Stimulated activated CD8-positive, alpha-beta memory T cell treated with anti-CD3 and anti-CD28 coated beads, Interleukin-4, amount 100 ng/mL, for 4 hours (primary cell): Measurements from ENCODE around the gene TUBB2B.
"Not testable (repeated sequence)": the region's sequence is repeated elsewhere in the genome, so short reads cannot be mapped to it uniquely, and the experiment has no call there.

Experiments
- DNase-seq, 2 donors: peaks; one replicate each; pipeline ENCODE4 v3.0.0-alpha.2; 2020; ENCODE audit warnings: low read depth in 2 of 2, low spot score in 1 of 2

Gene TUBB2B

DNA sequence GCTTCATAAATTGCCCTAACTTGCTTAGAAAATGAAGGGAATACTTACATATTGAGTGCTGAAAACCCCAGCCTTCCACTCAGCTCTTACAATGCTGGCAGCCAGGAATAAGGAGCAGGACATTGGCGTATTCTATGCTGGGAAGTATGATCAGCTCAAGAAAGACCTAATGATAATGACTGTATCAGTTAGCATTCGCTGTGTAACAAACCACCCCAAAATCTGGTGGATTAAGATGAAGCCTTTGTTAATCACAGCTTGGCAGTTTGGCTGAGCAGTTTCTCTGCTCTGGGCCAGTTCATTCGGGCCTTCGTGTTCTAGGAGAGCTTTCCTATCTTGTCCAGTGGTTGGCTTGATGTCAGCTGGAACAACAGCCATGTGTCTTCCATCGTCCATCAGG is 36.7 kb downstream of the TUBB2B start:
- DNase-seq: no peak

GRCh38 chr6:3190056-3190455 is 37.4 kb downstream of the TUBB2B start:
- no peak for DNase-seq

DNA sequence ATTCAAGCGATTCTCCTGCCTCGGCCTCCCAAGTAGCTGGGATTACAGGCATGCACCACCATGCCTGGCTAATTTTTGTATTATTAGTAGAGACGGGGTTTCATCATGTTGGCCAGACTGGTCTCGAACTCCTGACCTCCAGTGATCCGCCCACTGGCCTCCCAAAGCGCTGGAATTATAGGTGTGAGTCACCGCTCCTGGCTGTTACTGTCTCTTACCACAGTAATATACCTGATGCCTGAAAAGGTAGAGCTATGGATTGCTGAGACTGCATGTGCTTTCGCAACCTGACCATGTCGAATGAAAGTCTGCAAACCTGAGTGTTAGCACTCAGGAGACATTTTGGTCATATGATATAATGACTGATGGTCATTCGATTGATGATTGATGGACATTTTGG is 38.3 kb downstream of the TUBB2B start:
- not testable (repeated sequence) for DNase-seq

GRCh38 chr6:3188262-3188661 is 39.2 kb downstream of the TUBB2B start:
- DNase-seq: no peak

- DNase-seq: no peak
Observed at GRCh38 chr6:3186974-3187382, 40.5 kb downstream of the TUBB2B start.

DNA sequence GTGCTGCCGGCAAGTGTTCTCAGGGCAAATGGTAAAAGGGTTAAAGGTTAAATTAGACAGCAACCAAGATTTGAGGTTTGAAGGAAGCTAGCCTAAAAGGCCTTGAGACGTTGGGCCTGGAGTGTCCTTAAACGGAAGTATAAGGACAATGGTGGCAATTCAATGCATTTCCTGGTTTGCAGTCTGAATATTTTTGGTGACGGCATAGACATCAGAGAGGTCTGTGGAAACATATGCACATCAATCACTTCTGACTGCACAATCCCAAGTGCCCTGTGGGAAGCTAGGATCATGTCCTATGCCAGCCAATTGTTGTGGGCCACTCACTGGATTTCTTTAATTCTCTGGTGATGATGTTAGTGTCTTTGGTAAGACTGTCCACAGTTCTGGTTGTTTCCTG is 44.4 kb downstream of the TUBB2B start:
- DNase-seq: no peak

DNA sequence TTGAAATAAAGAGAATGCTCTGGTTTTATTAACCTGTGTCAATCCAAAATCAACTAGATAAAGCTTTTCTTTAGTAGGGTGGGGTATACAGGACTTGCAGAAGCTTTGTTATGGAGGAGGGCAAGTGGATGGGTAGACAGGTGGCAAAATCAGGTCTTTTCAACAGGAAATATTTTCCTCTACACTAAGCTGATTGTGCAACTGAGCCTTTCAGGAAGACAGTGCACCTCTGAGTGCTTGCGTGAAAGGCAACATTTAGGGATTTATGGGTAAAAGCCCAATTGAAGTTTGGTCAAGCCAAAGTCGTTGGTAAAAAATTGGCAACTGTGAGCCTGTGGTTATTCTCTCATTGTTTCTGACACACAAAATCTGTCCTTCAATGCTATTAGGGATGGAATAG is 46.3 kb downstream of the TUBB2B start:
- DNase-seq: no peak

DNA sequence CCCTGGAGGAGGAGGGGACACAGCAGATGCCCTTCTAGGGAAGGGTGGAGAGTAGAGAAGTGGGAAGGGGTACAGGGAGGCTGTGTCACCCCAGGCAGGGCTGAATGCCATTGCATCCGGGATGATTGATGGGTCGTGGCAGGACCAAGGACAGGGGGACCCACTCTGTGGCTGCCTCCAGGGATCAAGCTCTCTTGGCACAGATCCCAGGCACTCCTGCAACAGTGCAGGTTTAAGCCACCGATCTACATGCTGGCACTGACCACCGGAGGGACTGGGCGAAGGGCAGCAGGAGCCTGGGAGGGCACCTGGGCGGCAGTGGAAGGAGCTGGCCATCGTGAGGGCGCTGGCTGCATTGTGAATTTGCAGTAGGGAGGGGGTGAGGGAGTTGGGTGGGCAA is 47.5 kb downstream of the TUBB2B start:
- not testable (repeated sequence) for DNase-seq

- DNase-seq: not testable (repeated sequence)
Observed at GRCh38 chr6:3178666-3179065, 48.8 kb downstream of the TUBB2B start.

DNA sequence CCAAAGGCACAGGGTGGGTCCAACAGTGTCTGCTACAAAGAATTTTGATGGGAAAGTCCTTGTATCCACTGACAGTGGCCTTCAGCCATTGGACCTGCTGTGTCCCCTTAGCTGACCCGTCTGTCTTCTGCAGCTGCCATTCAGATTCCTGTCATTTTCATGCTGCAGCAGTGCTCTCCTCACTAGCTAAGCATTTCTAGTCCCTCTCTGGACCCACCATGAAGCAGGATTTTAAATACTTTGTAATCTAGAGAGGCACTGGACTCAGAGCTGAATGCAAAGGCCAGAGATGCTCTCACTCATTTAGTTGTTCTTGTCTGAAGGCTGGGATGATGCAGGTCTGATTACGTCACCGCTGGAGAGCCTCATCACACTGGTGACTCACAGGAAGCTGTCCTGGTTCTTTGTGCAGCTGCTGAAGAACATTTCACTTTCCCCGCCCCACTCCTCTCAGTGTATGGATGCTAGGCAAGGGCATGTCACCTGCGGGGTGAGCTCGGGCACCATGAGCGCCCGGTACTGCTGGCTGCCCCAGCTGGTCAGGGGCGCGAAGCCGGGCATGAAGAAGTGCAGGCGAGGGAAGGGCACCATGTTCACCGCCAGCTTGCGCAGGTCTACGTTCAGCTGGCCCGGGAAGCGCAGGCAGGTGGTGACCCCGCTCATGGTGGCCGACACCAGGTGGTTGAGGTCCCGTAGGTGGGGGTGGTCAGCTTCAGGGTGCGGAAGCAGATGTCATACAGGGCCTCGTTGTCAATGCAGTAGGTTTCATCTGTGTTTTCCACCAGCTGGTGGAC is 50.7 kb downstream of the TUBB2B start:
- no peak for DNase-seq

DNA sequence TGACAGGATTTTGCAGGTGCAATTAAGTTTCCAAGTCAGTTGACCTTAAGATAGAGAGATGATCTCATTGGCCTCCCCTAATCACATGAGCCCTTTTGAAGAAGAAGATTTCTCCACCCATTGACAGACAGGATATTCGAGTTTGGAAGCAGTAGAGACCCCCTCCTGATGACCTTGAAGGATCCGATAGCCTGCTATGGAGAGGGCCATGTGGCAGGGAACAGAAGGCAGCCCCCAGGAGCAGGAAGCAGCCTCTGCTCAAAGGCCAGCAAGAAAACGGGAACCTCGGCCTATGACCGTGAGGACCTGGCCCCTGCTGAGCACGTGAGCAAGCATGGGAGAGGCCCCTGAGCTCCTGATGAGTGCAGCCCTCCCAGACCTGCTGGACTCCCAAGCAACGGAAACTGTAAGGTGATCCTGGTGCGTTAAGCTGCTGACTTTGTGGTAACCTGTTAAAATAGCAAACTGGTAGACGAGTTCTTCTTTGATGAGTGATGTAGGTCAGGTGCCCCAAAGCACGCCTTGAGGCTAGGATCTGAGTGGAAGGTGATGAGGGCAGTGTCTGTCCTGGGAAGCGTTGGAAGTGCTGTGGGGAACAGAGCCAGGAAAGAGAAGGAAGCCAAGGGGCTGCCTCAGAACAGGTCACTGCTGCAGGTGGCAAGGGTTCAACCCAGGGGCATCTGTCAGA is 51.6 kb downstream of the TUBB2B start:
- DNase-seq: no peak
